Mesothelial cell of epicardium (in vitro differentiated cells): Measurements from ENCODE around the gene BCR. TPM values are rescaled to one million over a fixed set of nuclear protein-coding genes. Genes with fewer than 3 reads are reported as not detected.
"Not testable (repeated sequence)": the region's sequence is repeated elsewhere in the genome, so short reads cannot be mapped to it uniquely, and the experiment has no call there.

Experiments
- DNase-seq, 2 experiments: peaks; one replicate each; pipeline ENCODE4 v3.0.0; 2021; ENCODE audit warnings: low spot score in 2 of 2; ENCODE audit not compliant: unreplicated experiment in 2 of 2
- H3K27ac Mint-ChIP-seq: 2 replicates; pipeline ENCODE4 v1.8.0; 2021; ENCODE audit warnings: mixed read lengths
- H3K27me3 Mint-ChIP-seq: 2 replicates; pipeline ENCODE4 v1.8.0; 2021; ENCODE audit warnings: low read depth, mixed read lengths
- H3K36me3 Mint-ChIP-seq: 2 replicates; pipeline ENCODE4 v1.8.0; 2021; ENCODE audit warnings: mixed read lengths
- H3K4me1 Mint-ChIP-seq: 2 replicates; pipeline ENCODE4 v1.8.0; 2021; ENCODE audit warnings: mixed read lengths
- H3K4me3 Mint-ChIP-seq: 2 replicates; pipeline ENCODE4 v1.8.0; 2021; ENCODE audit warnings: mild to moderate bottlenecking, moderate library complexity, mixed read lengths
- H3K9me3 Mint-ChIP-seq: 2 replicates; pipeline ENCODE4 v1.8.0; 2021; ENCODE audit warnings: mixed read lengths
- total RNA-seq: library from RNA; stranded (reverse); gene quantifications from 3 replicates; pipeline ENCODE4 v1.2.1, GENCODE V29; 2021
- TF ChIP-seq, protein P1 (sequence below): fragments of 200-600 bp; sonication (generic); IDR thresholded peaks from one replicate; pipeline ENCODE4 v1.5.0; 2021; ENCODE audit warnings: antibody characterized with exemption; ENCODE audit not compliant: unreplicated experiment

Gene BCR
- total RNA-seq, 1 donor from 2014 or later, result 72.4 TPM

GRCh38 chr22:23305321-23305910 lies 125.1 kb downstream of the BCR start:
- H3K27ac Mint-ChIP-seq, result no peak overlapping the region
- H3K36me3 Mint-ChIP-seq, result peaks cover 15% of the 10 kb centered on the region
- no peaks in the 10 kb centered on the region for H3K27me3 Mint-ChIP-seq
- no peaks in the 10 kb centered on the region for H3K9me3 Mint-ChIP-seq
- H3K4me1 Mint-ChIP-seq, result peaks cover 5% of the 10 kb centered on the region
- H3K4me3 Mint-ChIP-seq, result no peak overlapping the region
- TF ChIP-seq, protein P1, sequence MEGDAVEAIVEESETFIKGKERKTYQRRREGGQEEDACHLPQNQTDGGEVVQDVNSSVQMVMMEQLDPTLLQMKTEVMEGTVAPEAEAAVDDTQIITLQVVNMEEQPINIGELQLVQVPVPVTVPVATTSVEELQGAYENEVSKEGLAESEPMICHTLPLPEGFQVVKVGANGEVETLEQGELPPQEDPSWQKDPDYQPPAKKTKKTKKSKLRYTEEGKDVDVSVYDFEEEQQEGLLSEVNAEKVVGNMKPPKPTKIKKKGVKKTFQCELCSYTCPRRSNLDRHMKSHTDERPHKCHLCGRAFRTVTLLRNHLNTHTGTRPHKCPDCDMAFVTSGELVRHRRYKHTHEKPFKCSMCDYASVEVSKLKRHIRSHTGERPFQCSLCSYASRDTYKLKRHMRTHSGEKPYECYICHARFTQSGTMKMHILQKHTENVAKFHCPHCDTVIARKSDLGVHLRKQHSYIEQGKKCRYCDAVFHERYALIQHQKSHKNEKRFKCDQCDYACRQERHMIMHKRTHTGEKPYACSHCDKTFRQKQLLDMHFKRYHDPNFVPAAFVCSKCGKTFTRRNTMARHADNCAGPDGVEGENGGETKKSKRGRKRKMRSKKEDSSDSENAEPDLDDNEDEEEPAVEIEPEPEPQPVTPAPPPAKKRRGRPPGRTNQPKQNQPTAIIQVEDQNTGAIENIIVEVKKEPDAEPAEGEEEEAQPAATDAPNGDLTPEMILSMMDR, result no peak
- no peak for DNase-seq

DNA sequence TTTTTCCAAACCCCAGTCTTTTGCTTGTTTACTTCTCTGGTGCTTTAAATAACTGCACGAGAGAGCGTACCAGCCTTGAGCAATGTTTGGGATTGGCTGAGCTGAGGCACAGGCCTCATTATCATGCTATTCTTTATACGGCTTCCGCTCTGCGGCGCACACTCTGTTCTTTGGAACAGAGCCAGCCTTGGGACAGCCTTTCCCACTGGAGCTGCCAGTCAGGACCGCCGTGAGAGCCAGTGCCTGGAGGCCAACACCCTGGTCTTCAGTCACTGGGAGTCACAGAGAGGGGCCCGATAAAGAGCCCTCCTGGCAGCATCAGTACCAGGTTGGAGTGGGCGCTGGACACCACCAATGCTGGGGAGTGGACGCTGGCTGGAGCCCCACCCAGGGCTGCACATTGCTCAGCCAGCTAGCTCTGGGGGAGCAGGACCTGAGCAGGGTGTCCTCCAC lies 125.6 kb downstream of the BCR start:
- Mint-ChIP-seq H3K4me3 (no peak overlapping the region), H3K27ac (no peak overlapping the region), H3K4me1 (peaks cover 7% of the 10 kb centered on the region), H3K27me3 (no peaks in the 10 kb centered on the region), H3K36me3 (peaks cover 11% of the 10 kb centered on the region), H3K9me3 (no peaks in the 10 kb centered on the region)
- TF ChIP-seq, protein P1, result no peak
- no peak for DNase-seq

GRCh38 chr22:23306438-23306921 lies 126.2 kb downstream of the BCR start:
- TF ChIP-seq, protein P1, result no peak
- Mint-ChIP-seq H3K9me3 (no peaks in the 10 kb centered on the region), H3K27me3 (no peaks in the 10 kb centered on the region), H3K27ac (no peak overlapping the region), H3K4me1 (peaks cover 7% of the 10 kb centered on the region), H3K4me3 (no peak overlapping the region), H3K36me3 (peaks cover 8% of the 10 kb centered on the region)
- no peak for DNase-seq

DNA sequence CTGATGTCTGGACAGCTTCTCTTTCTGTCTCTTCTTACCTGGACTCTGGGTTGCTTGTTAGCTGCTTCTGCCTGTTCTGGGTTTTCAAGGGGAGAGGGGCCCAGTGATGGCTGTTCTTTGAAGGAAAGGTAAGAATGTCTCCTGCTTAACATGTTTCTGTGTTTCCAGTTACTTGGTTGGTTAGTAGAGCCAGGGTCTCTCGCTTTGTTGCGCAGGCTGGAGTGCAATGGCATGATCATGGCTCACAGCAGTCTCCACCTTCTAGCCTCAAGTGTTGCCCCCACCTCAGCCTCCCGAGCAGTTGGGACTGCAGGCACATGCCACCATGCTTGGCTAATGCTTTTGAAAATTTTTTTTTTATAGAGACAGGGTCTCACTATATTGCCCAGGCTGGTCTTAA lies 126.6 kb downstream of the BCR start:
- peaks cover 7% of the 10 kb centered on the region for H3K36me3 Mint-ChIP-seq
- H3K27ac Mint-ChIP-seq, result no peak overlapping the region
- TF ChIP-seq, protein P1, result no peak
- H3K4me1 Mint-ChIP-seq, result peaks cover 7% of the 10 kb centered on the region
- H3K4me3 Mint-ChIP-seq, result no peak overlapping the region
- H3K9me3 Mint-ChIP-seq, result no peaks in the 10 kb centered on the region
- H3K27me3 Mint-ChIP-seq, result no peaks in the 10 kb centered on the region
- no peak for DNase-seq

DNA sequence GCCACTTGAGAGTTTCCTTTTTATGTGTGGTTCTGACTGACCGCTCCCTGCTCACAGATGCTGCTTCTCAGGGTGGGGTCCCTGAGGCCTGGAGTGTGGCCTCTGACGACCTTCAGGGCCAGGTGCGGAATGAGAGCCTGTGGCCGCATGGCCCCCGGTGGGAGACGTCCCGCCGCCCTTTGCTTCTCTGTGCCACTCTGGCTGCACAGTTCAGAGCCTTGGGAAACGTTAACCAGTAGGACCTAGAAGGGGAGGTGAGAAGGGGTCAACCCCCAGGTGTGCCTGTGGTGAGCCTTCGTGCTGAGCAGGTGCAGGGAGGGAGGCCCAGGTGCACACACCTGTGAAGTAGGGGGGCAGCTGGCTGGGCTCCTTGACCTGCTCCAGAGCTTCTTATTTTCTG lies 127.2 kb downstream of the BCR start:
- DNase-seq, H3K27ac Mint-ChIP-seq, H3K27me3 Mint-ChIP-seq: not testable (repeated sequence)

GRCh38 chr22:23309261-23309660 lies 129.0 kb downstream of the BCR start:
- H3K4me3 Mint-ChIP-seq, H3K27ac Mint-ChIP-seq, DNase-seq, H3K27me3 Mint-ChIP-seq, H3K36me3 Mint-ChIP-seq, H3K9me3 Mint-ChIP-seq, H3K4me1 Mint-ChIP-seq: not testable (repeated sequence)

More for the DNA sequence above, 127.2 kb downstream of the BCR start:
- not testable (repeated sequence) for H3K4me3 Mint-ChIP-seq, H3K36me3 Mint-ChIP-seq, H3K9me3 Mint-ChIP-seq, H3K4me1 Mint-ChIP-seq

GRCh38 chr22:23310443-23311097 lies 130.3 kb downstream of the BCR start:
- peaks cover 11% of the 10 kb centered on the region for H3K36me3 Mint-ChIP-seq
- H3K4me1 Mint-ChIP-seq, H3K27ac Mint-ChIP-seq, DNase-seq, H3K4me3 Mint-ChIP-seq, H3K9me3 Mint-ChIP-seq, H3K27me3 Mint-ChIP-seq: not testable (repeated sequence)

GRCh38 chr22:23311635-23312420 lies 131.5 kb downstream of the BCR start:
- not testable (repeated sequence) for DNase-seq, H3K9me3 Mint-ChIP-seq, H3K4me1 Mint-ChIP-seq, H3K27me3 Mint-ChIP-seq, H3K4me3 Mint-ChIP-seq, H3K27ac Mint-ChIP-seq
- peaks cover 12% of the 10 kb centered on the region for H3K36me3 Mint-ChIP-seq
